Upper lobe of left lung (tissue), 4 donors: Measurements from ENCODE around the gene FOXN1.

Source experiments
- CTCF ChIP-seq, 6 experiments: fragments of 450-650 bp in 4 of 6; fragments of 200-600 bp in 2 of 6; sonication (generic) in 2 of 6; IDR thresholded peaks; one replicate each; pipeline ENCODE4 v1.5.1; 2016 to 2019; ENCODE audit warnings: antibody characterized with exemption in 6 of 6
- POLR2A ChIP-seq, 4 donors: fragments of 450-650 bp; IDR thresholded peaks; one replicate each; pipeline ENCODE4 v1.5.1; 2016 to 2017; ENCODE audit warnings: antibody characterized with exemption in 4 of 4, mild to moderate bottlenecking in 2 of 4

- no peak for TF ChIP-seq CTCF (IDR thresholded peaks at IDR 0.05)
- no peak for TF ChIP-seq POLR2A (IDR thresholded peaks at IDR 0.05)
Observed at GRCh38 chr17:28575126-28575795, 69.1 kb downstream of the FOXN1 start.
